Dermis microvascular lymphatic vessel endothelial cell (primary cell): ENCODE measurements around the gene LMF2. TPM values are rescaled to one million over a fixed set of nuclear protein-coding genes. Genes with fewer than 3 reads are reported as not detected.
"Not testable (repeated sequence)": the region's sequence is repeated elsewhere in the genome, so short reads cannot be mapped to it uniquely, and the experiment has no call there.

Source experiments
- DNase-seq, 2 donors: peaks; one replicate each; pipeline versions ENCODE4 v3.0.0 to v3.0.0-alpha.2; 2010; ENCODE audit warnings: low read depth in 2 of 2
- total RNA-seq: library from RNA; depleted of rRNA; stranded (reverse); fragments of >200 nt; gene quantifications from 2 replicates; pipeline ENCODE4 v1.2.1, GENCODE V29; 2014

LMF2 gene
- total RNA-seq, 1 donor from 2014 or later = 18.4 TPM

GRCh38 chr22:50535113-50535512, 27.6 kb upstream of the LMF2 start:
- DNase-seq = no peak

GRCh38 chr22:50533856-50534711, 26.6 kb upstream of the LMF2 start:
- not testable (repeated sequence) for DNase-seq

GRCh38 chr22:50532824-50533796, 25.6 kb upstream of the LMF2 start:
- DNase-seq = no peak

- peak; percentile 64 to 76 for DNase-seq
Observed at GRCh38 chr22:50531962-50532674, 24.6 kb upstream of the LMF2 start.

- no peak for DNase-seq
Observed at GRCh38 chr22:50531546-50531961, 24.1 kb upstream of the LMF2 start.

GRCh38 chr22:50530877-50531545, 23.5 kb upstream of the LMF2 start:
- peak in 1 of 2 donors; percentile 54 for DNase-seq

- DNase-seq = no peak
Observed at GRCh38 chr22:50530580-50530876, 23.0 kb upstream of the LMF2 start.

GRCh38 chr22:50529897-50530579, 22.5 kb upstream of the LMF2 start, which contains the start of gene TYMP:
TSS of gene TYMP (minus strand) at chr22:50530012. CDS start at chr22:50529709, 303 bp downstream.
- peak in 1 of 2 donors; percentile 44 for DNase-seq

- no peak for DNase-seq
Observed at GRCh38 chr22:50529416-50529896, 22.0 kb upstream of the LMF2 start.

GRCh38 chr22:50528682-50529415, 21.3 kb upstream of the LMF2 start:
- DNase-seq = no peak

GRCh38 chr22:50527921-50528681, 20.6 kb upstream of the LMF2 start:
- no peak for DNase-seq

- no peak for DNase-seq
Observed at GRCh38 chr22:50526834-50527801, 19.6 kb upstream of the LMF2 start.

- DNase-seq = peak; percentile 38 to 81
Observed at GRCh38 chr22:50526108-50526833, 18.8 kb upstream of the LMF2 start.

GRCh38 chr22:50525858-50526107, 18.3 kb upstream of the LMF2 start:
- DNase-seq = no peak

GRCh38 chr22:50525104-50525857, 17.8 kb upstream of the LMF2 start, which contains the start of gene SCO2:
TSS of gene SCO2 (minus strand) at chr22:50525598. CDS start at chr22:50524411, 1,187 bp downstream.
- peak; percentile 93 to 98 for DNase-seq

GRCh38 chr22:50524676-50525103, 17.2 kb upstream of the LMF2 start:
- peak in 1 of 2 donors; percentile 22 for DNase-seq
